ENCODE results near the gene FNDC7. TPM values are rescaled to one million over a fixed set of nuclear protein-coding genes. Genes with fewer than 3 reads are reported as not detected.
"Not testable (repeated sequence)": the region's sequence is repeated elsewhere in the genome, so short reads cannot be mapped to it uniquely, and the experiment has no call there.

FNDC7 gene, protein sequence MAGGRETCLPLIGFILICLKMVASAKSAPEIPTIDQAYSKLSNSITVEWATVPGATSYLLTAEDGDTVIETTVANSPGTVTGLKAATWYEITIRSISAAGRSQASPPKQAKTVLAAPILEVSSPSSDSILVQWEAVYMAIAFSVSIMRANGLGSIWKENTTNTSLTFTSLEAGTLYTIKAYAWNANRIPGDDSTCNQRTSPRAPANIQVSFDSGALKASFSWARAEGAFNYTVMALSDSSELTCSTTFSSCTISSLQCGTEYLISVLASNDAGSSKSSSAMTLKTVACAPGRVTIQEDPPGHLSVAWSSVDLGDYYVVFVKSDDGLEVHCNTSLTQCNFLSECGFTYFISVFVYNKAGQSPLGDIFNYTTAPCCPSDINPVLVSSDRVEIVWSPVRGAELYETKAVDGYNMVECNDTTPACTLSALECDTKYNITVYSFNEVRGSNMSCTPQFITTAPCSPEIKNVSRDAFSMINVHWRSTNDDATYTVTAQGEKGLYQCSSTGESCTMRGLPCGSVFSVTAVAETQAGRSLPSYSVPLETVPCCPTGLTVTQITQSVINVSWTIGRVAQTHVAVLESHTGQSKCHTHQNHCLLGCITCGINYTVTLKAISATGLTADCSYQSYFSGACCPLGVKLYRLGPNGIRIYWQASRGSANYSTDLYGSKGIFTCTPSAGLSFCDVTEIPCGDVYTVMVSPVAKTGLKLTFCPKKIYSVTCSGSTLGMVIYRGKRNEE
- total RNA-seq (not detected), polyA plus RNA-seq (not detected)

DNA sequence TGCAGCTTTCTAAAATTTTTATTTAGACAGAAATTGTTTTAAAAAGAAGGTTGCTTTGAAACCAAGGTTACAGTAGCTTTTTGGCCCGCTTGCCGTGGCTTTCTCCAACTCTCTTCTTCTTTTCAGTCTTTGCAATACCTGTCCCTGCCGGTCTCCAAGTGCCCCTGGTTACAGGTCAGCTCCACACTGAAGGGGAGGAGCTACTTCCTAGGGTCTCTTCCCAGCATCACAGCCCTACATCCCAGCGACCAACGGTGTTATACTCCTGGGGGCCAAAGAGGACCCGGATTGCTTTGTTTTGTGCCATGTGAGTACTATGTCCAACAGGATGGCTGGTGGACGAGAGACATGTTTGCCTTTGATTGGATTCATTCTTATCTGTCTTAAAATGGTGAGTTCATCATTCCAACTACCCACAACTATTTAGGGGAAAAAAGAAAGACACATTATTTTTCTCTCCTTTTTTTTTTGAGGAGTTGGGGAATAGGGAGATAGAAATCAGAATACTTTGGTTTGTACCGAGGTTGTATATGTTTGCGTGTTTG is at the start of gene FNDC7:
Gene FNDC7 (plus strand): TSS at position 303 of the 545 bp plus-strand sequence. CDS start 26 bp downstream, at position 329.
- Histone ChIP-seq H3K27ac (ENCODE audit: low read depth) (no peak within 1 kb of the TSS), H3K36me3 (ENCODE audit: insufficient read depth) (no peaks in the 10 kb centered on the region), H3K4me1 (ENCODE audit: insufficient read depth) (no peaks in the 10 kb centered on the region), H3K4me3 (ENCODE audit: low read depth, low read length) (no peak within 1 kb of the TSS)
- no peak for DNase-seq (ENCODE audit: extremely low spot score)
- 46% methylated on average over 9 of the region's 9 CpGs for WGBS

GRCh38 chr1:108663074-108663473 is 49.6 kb upstream of the FNDC7 start:
- 81% methylated on average over 2 of the region's 2 CpGs for WGBS
- DNase-seq (ENCODE audit: extremely low spot score): no peak
- Histone ChIP-seq H3K36me3 (ENCODE audit: insufficient read depth) (no peaks in the 10 kb centered on the region), H3K4me3 (ENCODE audit: low read depth, low read length) (no peak overlapping the region), H3K27ac (ENCODE audit: low read depth) (no peak overlapping the region), H3K4me1 (ENCODE audit: insufficient read depth) (no peaks in the 10 kb centered on the region)

GRCh38 chr1:108664481-108664880 is 48.2 kb upstream of the FNDC7 start:
- Histone ChIP-seq H3K36me3 (ENCODE audit: insufficient read depth) (no peaks in the 10 kb centered on the region), H3K27ac (ENCODE audit: low read depth) (no peak overlapping the region), H3K4me3 (ENCODE audit: low read depth, low read length) (no peak overlapping the region), H3K4me1 (ENCODE audit: insufficient read depth) (no peaks in the 10 kb centered on the region)
- 71% methylated on average over 6 of the region's 6 CpGs for WGBS
- DNase-seq (ENCODE audit: extremely low spot score): no peak

- no peak overlapping the region for H3K4me3 ChIP-seq (ENCODE audit: low read depth, low read length)
- H3K36me3 ChIP-seq (ENCODE audit: insufficient read depth): no peaks in the 10 kb centered on the region
- H3K4me1 ChIP-seq (ENCODE audit: insufficient read depth): no peaks in the 10 kb centered on the region
- H3K27ac ChIP-seq (ENCODE audit: low read depth): no peak overlapping the region
- DNase-seq (ENCODE audit: extremely low spot score): no peak
- 73% methylated on average over 2 of the region's 2 CpGs for WGBS
Measured at GRCh38 chr1:108665067-108665466, 47.6 kb upstream of the FNDC7 start.

GRCh38 chr1:108665771-108666170 is 46.9 kb upstream of the FNDC7 start:
- Histone ChIP-seq H3K27ac (ENCODE audit: low read depth) (no peak overlapping the region), H3K4me3 (ENCODE audit: low read depth, low read length) (no peak overlapping the region), H3K36me3 (ENCODE audit: insufficient read depth) (no peaks in the 10 kb centered on the region), H3K4me1 (ENCODE audit: insufficient read depth) (no peaks in the 10 kb centered on the region)
- 76% methylated on average over 1 of the region's 1 CpG for WGBS
- no peak for DNase-seq (ENCODE audit: extremely low spot score)

DNA sequence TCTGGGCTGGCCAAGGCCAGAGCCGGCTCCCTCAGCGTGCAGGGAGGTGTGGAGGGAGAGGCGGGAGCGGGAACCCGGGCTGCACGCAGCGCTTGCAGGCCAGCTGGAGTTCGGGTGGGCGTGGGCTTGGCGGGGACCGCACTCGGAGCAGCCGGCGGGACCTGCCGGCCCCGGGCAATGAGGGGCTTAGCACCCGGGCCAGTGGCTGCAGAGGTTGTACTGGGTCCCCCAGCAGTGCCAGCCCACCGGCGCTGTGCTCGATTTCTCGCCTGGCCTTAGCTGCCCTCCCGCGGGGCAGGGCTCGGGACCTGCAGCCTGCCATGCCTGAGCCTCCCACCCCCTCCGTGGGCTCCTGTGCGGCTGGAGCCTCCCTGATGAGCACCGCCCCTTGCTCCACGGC is 45.3 kb upstream of the FNDC7 start:
- 97% methylated on average over 28 of the region's 28 CpGs for WGBS
- not testable (repeated sequence) for H3K27ac ChIP-seq (ENCODE audit: low read depth); H3K4me3 ChIP-seq (ENCODE audit: low read depth, low read length); H3K36me3 ChIP-seq (ENCODE audit: insufficient read depth); DNase-seq (ENCODE audit: extremely low spot score); H3K4me1 ChIP-seq (ENCODE audit: insufficient read depth)

DNA sequence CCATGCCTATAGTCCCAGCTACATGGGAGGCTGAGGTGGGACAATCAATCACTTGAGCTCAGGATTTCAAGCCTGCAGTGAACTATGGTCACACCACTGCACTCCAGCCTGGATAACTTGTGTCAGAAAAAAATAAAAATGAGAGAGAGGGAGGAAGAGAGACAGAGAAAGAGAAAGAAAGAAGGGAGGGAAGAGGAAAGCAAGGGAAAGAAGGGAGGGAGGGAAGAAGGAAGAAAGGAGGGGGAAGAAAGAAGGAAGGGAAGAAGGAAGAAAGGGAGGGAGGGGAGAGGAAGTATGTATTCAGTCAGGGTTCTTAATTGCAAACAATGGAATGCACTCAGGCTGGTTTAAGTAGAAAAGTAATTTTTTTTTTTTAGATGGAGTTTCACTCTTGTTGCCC is 43.9 kb upstream of the FNDC7 start:
- Histone ChIP-seq H3K36me3 (ENCODE audit: insufficient read depth) (no peaks in the 10 kb centered on the region), H3K4me1 (ENCODE audit: insufficient read depth) (no peaks in the 10 kb centered on the region), H3K4me3 (ENCODE audit: low read depth, low read length) (no peak overlapping the region), H3K27ac (ENCODE audit: low read depth) (no peak overlapping the region)
- no peak for DNase-seq (ENCODE audit: extremely low spot score)

DNA sequence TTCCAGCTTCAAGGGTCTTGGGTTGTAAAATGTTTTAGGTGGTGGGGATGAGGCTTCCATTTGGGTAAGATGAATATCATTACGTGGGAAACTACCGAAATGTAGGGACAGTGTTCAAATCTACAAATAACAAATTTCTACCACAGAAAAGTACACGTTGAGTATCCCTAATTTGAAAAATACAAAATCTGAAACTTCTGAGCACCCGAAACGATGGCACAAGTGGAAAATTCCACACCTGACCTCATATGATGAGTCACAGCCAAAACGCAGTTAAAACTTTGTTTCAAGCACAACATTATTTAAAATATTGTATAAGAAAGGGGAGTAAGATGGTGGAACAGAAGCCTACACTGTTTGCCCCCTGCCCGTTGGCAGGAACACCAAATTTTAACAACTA is 43.0 kb upstream of the FNDC7 start:
- 81% methylated on average over 7 of the region's 7 CpGs for whole genome bisulfite sequencing
- Histone ChIP-seq H3K4me3 (ENCODE audit: low read depth, low read length) (no peak overlapping the region), H3K4me1 (ENCODE audit: insufficient read depth) (no peaks in the 10 kb centered on the region), H3K27ac (ENCODE audit: low read depth) (no peak overlapping the region), H3K36me3 (ENCODE audit: insufficient read depth) (no peaks in the 10 kb centered on the region)
- DNase-seq (ENCODE audit: extremely low spot score): no peak

GRCh38 chr1:108670131-108670773 is 42.5 kb upstream of the FNDC7 start:
- no peaks in the 10 kb centered on the region for H3K4me1 ChIP-seq (ENCODE audit: insufficient read depth)
- WGBS: 87% methylated on average over 5 of the region's 5 CpGs
- no peak overlapping the region for H3K4me3 ChIP-seq (ENCODE audit: low read depth, low read length)
- H3K36me3 ChIP-seq (ENCODE audit: insufficient read depth): no peaks in the 10 kb centered on the region
- no peak overlapping the region for H3K27ac ChIP-seq (ENCODE audit: low read depth)
- DNase-seq (ENCODE audit: extremely low spot score): no peak

- Histone ChIP-seq H3K36me3 (ENCODE audit: insufficient read depth) (no peaks in the 10 kb centered on the region), H3K4me1 (ENCODE audit: insufficient read depth) (no peaks in the 10 kb centered on the region), H3K4me3 (ENCODE audit: low read depth, low read length) (no peak overlapping the region), H3K27ac (ENCODE audit: low read depth) (no peak overlapping the region)
- no peak for DNase-seq (ENCODE audit: extremely low spot score)
- 92% methylated on average over 2 of the region's 2 CpGs for WGBS
Measured at GRCh38 chr1:108671143-108671542, 41.6 kb upstream of the FNDC7 start.

GRCh38 chr1:108678706-108679105 is 34.0 kb upstream of the FNDC7 start:
- no peaks in the 10 kb centered on the region for H3K36me3 ChIP-seq (ENCODE audit: insufficient read depth)
- 69% methylated on average over 4 of the region's 4 CpGs for WGBS
- H3K4me1 ChIP-seq (ENCODE audit: insufficient read depth): no peaks in the 10 kb centered on the region
- H3K4me3 ChIP-seq (ENCODE audit: low read depth, low read length): no peak overlapping the region
- DNase-seq (ENCODE audit: extremely low spot score): no peak
- no peak overlapping the region for H3K27ac ChIP-seq (ENCODE audit: low read depth)

- DNase-seq (ENCODE audit: extremely low spot score): no peak
- Histone ChIP-seq H3K27ac (ENCODE audit: low read depth) (no peak overlapping the region), H3K36me3 (ENCODE audit: insufficient read depth) (no peaks in the 10 kb centered on the region), H3K4me1 (ENCODE audit: insufficient read depth) (no peaks in the 10 kb centered on the region), H3K4me3 (ENCODE audit: low read depth, low read length) (no peak overlapping the region)
- WGBS: 74% methylated on average over 10 of the region's 10 CpGs
Measured at GRCh38 chr1:108679586-108680213, 33.0 kb upstream of the FNDC7 start.

- not testable (repeated sequence) for H3K36me3 ChIP-seq (ENCODE audit: insufficient read depth); H3K4me1 ChIP-seq (ENCODE audit: insufficient read depth); H3K4me3 ChIP-seq (ENCODE audit: low read depth, low read length); H3K27ac ChIP-seq (ENCODE audit: low read depth); DNase-seq (ENCODE audit: extremely low spot score)
- WGBS: 33% methylated on average over 4 of the region's 4 CpGs
Measured at GRCh38 chr1:108681701-108682100, 31.0 kb upstream of the FNDC7 start.
